ENCODE results near the gene MTMR4.

GRCh38 chr17:58484600-58484999, 29.8 kb downstream of the MTMR4 start:
- TF ChIP-seq CTCF (IDR thresholded peaks at IDR 0.05) (no peak), POLR2A (IDR thresholded peaks at IDR 0.05) (no peak)

All from testis (tissue), 2 donors.